HG03342 (cell line): ENCODE results near the gene PNRC2.
"Not testable (repeated sequence)": the region's sequence is repeated elsewhere in the genome, so short reads cannot be mapped to it uniquely, and the experiment has no call there.

Source experiments
- ATAC-seq: cut with Tn5 transposase; IDR thresholded peaks from one replicate; pipeline ENCODE4 v1.9.1; 2021; ENCODE audit warnings: mild to moderate bottlenecking, moderate library complexity; ENCODE audit not compliant: unreplicated experiment

Gene PNRC2

GRCh38 chr1:23987038-23987437, 27.4 kb downstream of the PNRC2 start:
- not testable (repeated sequence) for ATAC-seq

GRCh38 chr1:23989263-23989662, 29.6 kb downstream of the PNRC2 start:
- ATAC-seq, result no peak

DNA sequence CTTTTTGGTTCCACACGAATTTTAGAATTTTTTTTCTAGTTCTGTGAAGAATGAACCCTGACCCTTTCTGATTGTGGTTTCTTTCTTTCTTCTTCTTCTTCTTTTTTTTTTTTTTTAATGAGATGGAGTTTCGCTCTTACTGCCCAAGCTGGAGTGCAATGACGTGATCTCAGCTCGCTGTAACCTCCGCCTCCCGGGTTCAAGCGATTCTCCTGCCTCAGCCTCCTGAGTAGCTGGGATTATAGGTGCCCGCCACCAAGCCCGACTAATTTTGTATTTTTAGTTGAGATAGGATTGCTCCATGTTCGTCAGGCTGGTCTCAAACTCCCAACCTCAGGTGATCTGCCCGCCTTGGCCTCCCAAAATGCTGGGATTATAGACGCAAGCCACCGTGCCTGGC, 32.4 kb downstream of the PNRC2 start:
- ATAC-seq, result not testable (repeated sequence)

DNA sequence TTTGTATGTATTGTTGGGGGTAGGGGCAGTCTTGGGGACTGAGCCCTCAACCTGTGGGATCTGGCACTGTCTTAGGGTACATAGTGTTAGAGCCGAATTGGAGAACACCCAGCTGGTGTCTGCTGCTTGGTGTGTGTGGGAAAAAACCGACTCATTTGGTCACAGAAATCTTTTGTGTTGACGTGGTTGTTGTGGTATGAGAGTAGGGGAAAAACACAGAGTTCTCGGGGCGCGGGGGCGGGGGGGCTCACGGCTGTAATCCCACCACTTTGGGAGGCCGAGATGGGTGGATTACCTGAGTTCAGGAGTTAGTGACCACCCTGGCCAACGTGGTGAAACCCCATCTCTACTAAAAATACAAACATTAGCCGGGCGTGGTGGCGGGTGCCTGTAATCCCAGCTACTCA, 35.8 kb downstream of the PNRC2 start:
- no peak for ATAC-seq

DNA sequence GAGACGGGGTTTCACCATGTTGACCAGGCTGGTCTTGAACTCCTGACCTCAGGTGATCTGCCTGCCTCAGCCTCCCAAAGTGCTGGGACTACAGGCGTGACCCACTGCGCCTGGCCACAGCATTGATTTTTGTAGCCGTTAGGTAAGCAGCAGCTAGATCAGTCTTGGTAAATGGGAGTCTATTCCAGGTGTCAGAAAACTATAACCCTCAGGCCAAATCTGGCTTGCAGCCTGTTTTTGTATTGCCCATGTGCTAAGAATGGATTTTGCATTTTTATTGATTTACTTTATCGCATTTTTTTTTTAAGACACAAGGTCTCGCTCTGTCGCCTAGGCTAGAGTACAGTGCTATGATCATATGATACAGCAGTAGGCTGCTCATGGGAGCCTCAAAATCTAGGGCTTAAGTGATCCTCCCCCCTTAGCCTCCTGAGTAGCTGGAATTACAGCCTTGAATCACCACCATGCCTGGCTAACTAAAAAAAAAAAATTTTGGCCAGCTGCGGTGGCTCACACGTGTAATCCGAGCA, 37.1 kb downstream of the PNRC2 start:
- ATAC-seq, result no peak

DNA sequence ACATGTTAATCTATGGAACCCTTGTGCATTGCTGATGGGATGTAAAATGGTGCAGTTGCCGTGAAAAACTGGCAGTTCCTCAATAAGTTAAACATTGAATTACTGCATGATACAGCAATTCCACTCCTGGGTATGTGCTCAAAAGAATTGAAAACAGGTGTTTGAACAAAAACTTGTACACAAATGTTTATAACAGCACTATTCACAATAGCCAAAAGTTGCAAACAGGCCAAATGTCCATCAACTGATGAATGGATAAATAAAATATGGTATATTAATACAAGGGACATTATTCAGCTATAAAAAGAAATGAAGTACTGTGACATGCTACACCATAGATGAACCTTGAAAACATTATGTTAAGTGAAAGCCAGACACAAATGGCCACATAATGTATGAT, 38.2 kb downstream of the PNRC2 start:
- no peak for ATAC-seq

GRCh38 chr1:23999156-23999671, 39.6 kb downstream of the PNRC2 start:
- no peak for ATAC-seq

GRCh38 chr1:24002695-24003094, 43.1 kb downstream of the PNRC2 start:
- no peak for ATAC-seq

- ATAC-seq, result no peak
Observed at GRCh38 chr1:24003331-24003972, 43.8 kb downstream of the PNRC2 start.

- ATAC-seq, result no peak
Observed at GRCh38 chr1:24004132-24004531, 44.5 kb downstream of the PNRC2 start.

DNA sequence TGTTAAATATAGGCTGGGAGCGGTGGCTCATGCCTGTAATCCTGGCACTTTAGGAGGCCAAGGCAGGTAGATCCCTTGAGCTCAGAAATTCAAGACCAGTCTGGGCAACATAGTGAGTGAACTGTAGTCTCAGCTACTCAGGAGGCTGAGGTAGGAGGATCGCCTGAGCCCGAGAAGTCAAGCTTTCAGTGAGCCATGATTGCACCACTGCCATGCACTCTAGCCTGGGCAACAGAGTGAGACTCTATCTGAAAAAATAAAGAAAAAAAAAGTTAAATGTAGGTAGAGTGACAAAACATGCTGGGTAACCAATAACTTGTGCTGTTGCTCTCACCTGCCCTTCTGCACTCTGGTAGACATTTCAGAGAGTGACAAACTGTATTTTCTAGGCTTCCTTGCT, 45.5 kb downstream of the PNRC2 start:
- ATAC-seq, result no peak

GRCh38 chr1:24007079-24007478, 47.5 kb downstream of the PNRC2 start:
- no peak for ATAC-seq

- ATAC-seq, result not testable (repeated sequence)
Observed at GRCh38 chr1:24008574-24009184, 49.1 kb downstream of the PNRC2 start.

- ATAC-seq, result no peak
Observed at GRCh38 chr1:24009406-24009805, 49.8 kb downstream of the PNRC2 start.

DNA sequence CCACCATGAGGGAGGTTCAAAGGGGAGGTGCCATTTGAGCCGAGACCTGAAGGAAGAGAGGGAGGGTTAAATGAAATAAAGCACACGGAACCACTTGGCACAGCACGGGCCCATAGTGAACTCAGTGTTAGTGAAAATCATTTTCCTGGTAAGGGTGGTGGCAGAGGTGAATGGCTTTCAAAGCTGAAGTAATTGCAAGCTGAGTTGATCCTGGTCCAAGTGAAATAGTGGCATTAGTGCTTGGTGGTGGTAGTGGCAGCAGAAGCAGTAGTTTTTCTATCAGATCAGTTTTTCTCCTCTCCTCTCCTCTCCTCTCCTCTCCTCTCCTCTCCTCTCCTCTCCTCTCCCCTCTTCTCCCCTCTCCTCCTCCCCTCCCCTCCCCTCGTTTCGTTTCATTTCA, 51.0 kb downstream of the PNRC2 start:
- ATAC-seq, result no peak

GRCh38 chr1:24012878-24013277, 53.2 kb downstream of the PNRC2 start:
- ATAC-seq, result not testable (repeated sequence)
